LNCAP (cell line): ENCODE measurements around the gene GNPAT.

ENCODE experiments used
- TF ChIP-seq, protein P1 (sequence below): fragments of 450-650 bp; IDR thresholded peaks from 2 replicates; pipeline ENCODE4 v1.5.1; 2017; ENCODE audit warnings: mild to moderate bottlenecking

GNPAT gene

DNA sequence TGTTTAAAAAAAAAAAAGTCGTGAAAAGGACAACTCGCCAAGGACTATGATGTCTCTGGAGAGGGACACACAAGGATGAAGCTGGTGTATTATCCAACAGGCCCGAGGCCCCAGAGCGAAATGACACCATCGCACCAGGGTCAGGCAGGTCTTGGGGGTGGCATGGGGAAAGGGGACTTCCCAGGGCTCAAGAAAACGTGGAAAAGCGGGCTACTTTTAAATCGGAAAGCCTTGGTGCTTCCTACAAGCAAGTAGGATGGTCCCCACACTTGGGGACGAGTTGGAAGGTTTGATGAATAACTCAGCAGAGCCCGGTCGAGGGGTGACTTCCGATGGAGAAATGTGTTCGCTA lies 505 bp upstream of the GNPAT start:
- TF ChIP-seq, protein P1, sequence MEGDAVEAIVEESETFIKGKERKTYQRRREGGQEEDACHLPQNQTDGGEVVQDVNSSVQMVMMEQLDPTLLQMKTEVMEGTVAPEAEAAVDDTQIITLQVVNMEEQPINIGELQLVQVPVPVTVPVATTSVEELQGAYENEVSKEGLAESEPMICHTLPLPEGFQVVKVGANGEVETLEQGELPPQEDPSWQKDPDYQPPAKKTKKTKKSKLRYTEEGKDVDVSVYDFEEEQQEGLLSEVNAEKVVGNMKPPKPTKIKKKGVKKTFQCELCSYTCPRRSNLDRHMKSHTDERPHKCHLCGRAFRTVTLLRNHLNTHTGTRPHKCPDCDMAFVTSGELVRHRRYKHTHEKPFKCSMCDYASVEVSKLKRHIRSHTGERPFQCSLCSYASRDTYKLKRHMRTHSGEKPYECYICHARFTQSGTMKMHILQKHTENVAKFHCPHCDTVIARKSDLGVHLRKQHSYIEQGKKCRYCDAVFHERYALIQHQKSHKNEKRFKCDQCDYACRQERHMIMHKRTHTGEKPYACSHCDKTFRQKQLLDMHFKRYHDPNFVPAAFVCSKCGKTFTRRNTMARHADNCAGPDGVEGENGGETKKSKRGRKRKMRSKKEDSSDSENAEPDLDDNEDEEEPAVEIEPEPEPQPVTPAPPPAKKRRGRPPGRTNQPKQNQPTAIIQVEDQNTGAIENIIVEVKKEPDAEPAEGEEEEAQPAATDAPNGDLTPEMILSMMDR, result no peak

DNA sequence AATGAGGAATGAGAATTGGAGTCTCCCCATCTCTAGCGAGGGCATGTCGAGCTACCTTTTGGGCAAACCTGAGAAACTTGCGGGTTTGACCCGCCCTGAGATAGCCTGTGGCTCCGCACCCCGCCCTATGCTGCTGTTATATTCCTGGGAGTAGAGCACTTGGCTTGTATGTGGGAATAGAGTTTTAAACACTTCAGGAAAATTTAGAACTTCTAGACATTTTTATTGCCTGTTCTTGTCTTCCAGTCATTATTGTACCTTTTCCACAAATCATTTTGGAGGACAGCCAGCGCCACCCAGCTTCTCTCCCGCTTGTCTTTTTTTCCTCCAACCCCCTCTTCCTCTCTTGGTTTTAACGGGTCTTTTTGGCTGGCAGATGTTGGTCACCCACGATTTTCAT lies 738 bp downstream of the GNPAT start:
- TF ChIP-seq, protein P1, result no peak

DNA sequence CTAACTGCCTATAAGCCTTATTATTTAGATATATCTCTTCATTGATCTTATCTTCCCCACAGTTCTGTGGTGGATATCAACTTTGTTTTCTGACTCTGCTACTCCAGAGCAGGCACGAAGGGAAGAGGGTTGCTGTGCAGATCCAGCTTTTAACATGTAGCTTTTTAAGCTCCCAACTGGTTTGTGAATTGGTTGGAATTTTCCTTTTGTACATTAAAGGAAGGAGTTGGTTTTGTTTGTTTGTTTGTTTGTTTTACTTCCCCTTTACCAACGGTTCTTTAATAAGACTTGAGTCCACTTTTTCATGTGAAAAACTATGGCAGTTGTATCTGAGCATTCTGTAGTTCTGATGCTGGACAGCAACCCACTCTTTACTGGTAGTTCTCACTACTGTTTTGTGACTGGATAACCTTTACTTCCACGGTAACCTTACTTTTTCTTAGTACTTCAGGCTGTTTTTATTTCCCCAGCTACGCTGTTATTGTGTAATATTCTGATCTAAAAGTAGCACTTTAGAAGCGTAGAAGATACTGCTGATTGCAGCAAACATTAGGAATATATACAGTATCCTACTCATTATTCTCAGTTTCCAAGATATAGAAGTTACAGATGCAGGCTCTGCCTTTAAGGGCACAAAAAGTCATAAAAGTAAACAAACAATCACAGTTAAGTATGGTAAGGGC lies 1.6 kb downstream of the GNPAT start:
- TF ChIP-seq, protein P1, result no peak

DNA sequence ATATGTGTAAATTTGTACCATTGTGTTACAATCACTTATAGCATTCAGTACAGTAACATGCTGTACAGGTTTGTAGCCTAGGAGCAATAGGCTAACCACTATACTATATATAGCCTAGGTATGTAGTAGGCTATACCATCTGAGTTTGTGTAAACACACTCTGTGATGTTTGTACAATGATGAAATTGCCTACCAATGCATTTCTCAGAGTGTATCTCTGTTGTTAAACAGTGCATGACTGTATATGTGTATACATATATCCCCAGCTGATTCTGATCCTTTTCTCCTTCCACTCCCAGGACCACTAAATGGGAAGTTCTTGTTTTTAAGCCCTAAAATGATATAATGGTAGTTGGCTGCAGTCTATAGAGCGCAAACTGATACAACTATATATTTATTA lies 7.8 kb downstream of the GNPAT start:
- TF ChIP-seq, protein P1, result no peak

DNA sequence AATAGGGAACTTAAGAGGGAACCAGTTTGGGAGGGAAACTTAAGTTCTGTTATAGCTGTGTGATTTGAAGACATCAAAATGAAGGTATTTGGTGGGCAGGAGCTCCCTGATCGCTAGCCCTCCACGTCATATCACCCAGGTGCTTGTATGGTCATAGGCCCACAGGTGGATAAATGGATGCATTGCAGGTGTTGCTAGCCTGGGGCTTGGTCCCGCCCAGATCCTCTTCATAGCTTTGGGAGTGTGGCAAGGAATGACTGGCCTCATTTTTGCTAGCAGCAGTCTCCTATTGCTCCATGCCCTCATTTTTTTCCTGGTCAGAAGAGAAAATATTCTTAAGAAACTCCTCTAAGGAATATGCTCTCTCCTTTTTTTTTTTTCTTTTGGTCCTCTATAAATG lies 11.3 kb downstream of the GNPAT start:
- TF ChIP-seq, protein P1, result no peak

DNA sequence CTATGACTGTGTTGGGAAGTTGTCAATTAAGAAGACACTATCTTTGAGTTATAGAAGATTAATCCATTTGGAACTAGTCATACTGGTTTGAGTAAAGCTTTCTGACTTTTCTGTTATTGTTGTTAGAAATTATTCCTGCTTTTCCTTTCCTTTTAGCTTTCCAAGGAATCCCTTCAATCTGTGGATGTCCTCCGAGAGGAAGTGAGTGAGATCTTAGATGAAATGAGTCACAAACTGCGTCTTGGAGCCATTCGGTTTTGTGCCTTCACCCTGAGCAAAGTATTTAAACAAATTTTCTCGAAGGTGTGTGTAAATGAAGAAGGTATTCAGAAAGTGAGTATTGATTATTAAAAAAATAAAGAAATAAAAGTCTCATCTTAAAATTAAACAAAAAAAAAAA lies 19.3 kb downstream of the GNPAT start:
- TF ChIP-seq, protein P1, result no peak

DNA sequence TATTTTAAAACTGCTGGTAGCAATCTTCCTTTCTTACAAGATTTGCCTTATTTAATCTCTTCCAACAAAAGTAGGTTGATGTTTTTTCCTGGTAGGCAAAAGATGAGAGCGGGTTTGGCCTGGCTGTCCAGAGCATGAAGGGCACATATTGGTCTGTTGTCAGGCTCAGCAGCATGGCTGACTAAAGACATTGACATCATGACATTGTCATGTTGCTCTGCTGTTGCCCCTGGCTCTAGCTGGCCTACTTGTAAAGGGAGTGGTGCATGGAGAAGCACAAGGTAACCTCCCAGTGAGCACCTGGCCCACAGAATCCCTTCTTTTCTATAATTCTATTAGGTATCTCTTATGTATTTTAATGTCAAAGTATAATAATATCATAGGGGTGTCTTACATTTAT lies 23.6 kb downstream of the GNPAT start:
- TF ChIP-seq, protein P1, result no peak

DNA sequence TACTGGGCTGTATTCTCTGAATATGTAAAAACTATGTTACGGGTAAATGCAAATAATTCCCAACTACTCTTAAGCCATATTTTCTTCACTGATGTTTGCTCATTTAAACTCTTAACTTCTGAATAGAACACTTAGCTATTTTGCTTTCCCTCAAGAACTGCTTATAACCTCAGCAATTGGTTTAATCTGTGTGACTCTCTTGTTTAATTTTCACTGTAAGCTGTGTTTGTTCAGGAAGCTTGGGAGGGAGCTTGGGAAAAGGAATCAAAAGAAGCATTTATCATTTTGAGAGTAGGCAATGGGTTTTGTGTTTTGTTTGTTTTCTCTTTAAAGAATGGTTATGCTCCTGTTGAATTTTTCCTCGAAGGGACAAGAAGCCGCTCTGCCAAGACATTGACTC lies 24.4 kb downstream of the GNPAT start:
- TF ChIP-seq, protein P1, result no peak
